Coronary artery (tissue), 2 donors: Measurements from ENCODE around the gene HJURP.

Experiments used
- DNase-seq: peaks from one replicate; pipeline ENCODE4 v3.0.0-alpha.2; 2017; ENCODE audit warnings: low spot score
- H3K27ac ChIP-seq, 2 donors: fragments of 200-600 bp; sonication (generic); one replicate each; pipeline ENCODE4 v1.5.1; 2016 to 2019
- H3K4me3 ChIP-seq: fragments of 200-600 bp; sonication (generic); 2 replicates; pipeline ENCODE4 v1.5.1; 2016; ENCODE audit warnings: mild to moderate bottlenecking, moderate library complexity
- CTCF ChIP-seq: fragments of 200-600 bp; sonication (generic); IDR thresholded peaks from one replicate; pipeline ENCODE4 v1.5.1; 2019; ENCODE audit warnings: antibody characterized with exemption

Gene HJURP

GRCh38 chr2:233822101-233822771 lies 32.1 kb downstream of the HJURP start:
- TF ChIP-seq CTCF = no peak
- no peak overlapping the region for H3K4me3 ChIP-seq
- peak; percentile 68 for DNase-seq
- H3K27ac ChIP-seq = no peak overlapping the region

GRCh38 chr2:233821709-233822100 lies 32.6 kb downstream of the HJURP start:
- Histone ChIP-seq H3K27ac (no peak overlapping the region), H3K4me3 (no peak overlapping the region)
- TF ChIP-seq CTCF = no peak
- no peak for DNase-seq

- no peak overlapping the region for H3K4me3 ChIP-seq
- no peak for TF ChIP-seq CTCF
- peak; percentile 45 for DNase-seq
- H3K27ac ChIP-seq = no peak overlapping the region
Measured at GRCh38 chr2:233821196-233821595, 33.1 kb downstream of the HJURP start.

GRCh38 chr2:233820774-233821105 lies 33.6 kb downstream of the HJURP start:
- TF ChIP-seq CTCF = no peak
- DNase-seq = peak; percentile 60
- H3K4me3 ChIP-seq = no peak overlapping the region

GRCh38 chr2:233819884-233820773 lies 34.2 kb downstream of the HJURP start:
- DNase-seq = peak; percentile 58
- Histone ChIP-seq H3K4me3 (no peak overlapping the region), H3K27ac (no peak overlapping the region)
- TF ChIP-seq CTCF = no peak

More at GRCh38 chr2:233820774-233821105, 33.6 kb downstream of the HJURP start:
- H3K27ac ChIP-seq = no peak overlapping the region

GRCh38 chr2:233818639-233819621 lies 35.4 kb downstream of the HJURP start:
- no peak for TF ChIP-seq CTCF
- H3K27ac ChIP-seq = no peak overlapping the region
- DNase-seq = peak; percentile 54
- H3K4me3 ChIP-seq = no peak overlapping the region
